ENCODE results near the gene AQP5. TPM values are rescaled to one million over a fixed set of nuclear protein-coding genes. Genes with fewer than 3 reads are reported as not detected.

Gene AQP5
- total RNA-seq, 2 experiments from 2014 or later, result not detected

DNA sequence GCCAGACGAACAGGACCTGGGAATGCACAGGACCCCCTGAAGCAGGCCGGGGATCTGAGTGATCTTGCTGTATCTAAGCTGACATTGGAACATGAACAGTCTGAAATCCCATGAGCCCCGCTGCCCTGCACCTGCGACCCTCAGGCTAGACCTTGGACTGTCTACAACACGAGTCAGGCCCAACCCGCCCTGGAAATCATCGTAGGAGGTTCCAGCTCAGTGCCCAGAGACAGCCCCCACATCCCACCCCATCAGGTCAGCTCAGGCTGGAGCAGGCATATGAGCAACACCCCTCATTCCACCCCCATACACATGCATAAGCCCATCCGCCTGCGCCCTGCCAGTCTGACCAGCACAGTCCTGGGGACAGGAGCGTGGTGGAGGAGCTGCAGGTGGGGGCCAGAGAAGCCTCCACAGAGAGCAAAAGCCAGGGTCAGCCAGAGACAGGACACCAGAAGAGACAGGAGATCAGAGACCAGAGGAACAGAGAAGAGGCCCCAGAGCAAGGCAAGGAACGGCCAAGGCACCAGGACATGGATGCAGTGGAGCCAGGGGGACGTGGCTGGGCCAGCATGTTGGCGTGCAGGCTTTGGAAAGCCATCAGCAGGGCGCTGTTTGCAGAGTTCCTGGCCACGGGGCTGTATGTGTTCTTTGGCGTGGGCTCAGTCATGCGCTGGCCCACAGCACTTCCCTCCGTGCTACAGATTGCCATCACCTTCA, 11.1 kb downstream of the AQP5 start, which contains the start of gene AQP6:
Gene AQP6, plus strand, starts transcription at position 307 of the 720 bp plus-strand sequence. Its CDS starts 227 bp downstream, at position 534.
- no peaks in the 10 kb centered on the region for H3K4me1 Mint-ChIP-seq (ENCODE audit: low read depth)
- DNase-seq, result no peak
- H3K27me3 Mint-ChIP-seq (ENCODE audit: low read depth), result peaks cover 11% of the 10 kb centered on the region
- H3K27ac Mint-ChIP-seq, result no peak within 1 kb of the TSS
- no peaks in the 10 kb centered on the region for H3K9me3 Mint-ChIP-seq
- CTCF ChIA-PET, result interaction anchor here (0.6 to 1.2 kb wide), 3 partner anchors 67 to 97 kb away, joined by 3 to 4 read pairs (median 3); no protein-coding TSS in a partner anchor
- H3K4me3 Mint-ChIP-seq, result no peak within 1 kb of the TSS
- intact Hi-C loops (cut with micrococcal nuclease), result no loop called here
- no peaks in the 10 kb centered on the region for H3K36me3 Mint-ChIP-seq (ENCODE audit: low read depth)

DNA sequence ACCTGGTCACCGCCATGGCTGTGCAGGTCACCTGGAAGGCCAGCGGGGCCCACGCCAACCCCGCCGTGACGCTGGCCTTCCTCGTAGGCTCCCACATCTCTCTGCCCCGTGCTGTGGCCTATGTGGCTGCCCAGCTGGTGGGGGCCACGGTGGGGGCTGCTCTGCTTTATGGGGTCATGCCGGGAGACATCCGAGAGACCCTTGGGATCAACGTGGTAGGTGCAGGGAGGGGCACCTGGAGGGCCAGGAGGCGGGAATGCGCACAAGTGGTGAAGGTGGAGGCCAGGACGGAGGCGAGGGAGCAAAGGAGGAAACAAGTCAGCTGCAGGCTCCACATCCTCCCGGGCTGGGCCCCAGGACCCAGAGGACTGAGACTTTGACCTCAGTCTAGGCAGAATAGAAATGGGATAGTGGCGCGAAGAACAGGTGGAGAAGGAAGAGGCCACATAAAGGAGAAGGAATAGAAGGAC, 11.7 kb downstream of the AQP5 start:
- no peaks in the 10 kb centered on the region for H3K9me3 Mint-ChIP-seq
- no peak for DNase-seq
- H3K27ac Mint-ChIP-seq, result no peak overlapping the region
- H3K27me3 Mint-ChIP-seq (ENCODE audit: low read depth), result peaks cover 6% of the 10 kb centered on the region
- H3K36me3 Mint-ChIP-seq (ENCODE audit: low read depth), result no peaks in the 10 kb centered on the region
- H3K4me1 Mint-ChIP-seq (ENCODE audit: low read depth), result no peaks in the 10 kb centered on the region
- CTCF ChIA-PET, result interaction anchor here (0.6 kb wide), 1 partner anchor 68 kb away, joined by 4 read pairs; no protein-coding TSS in a partner anchor
- intact Hi-C loops (cut with micrococcal nuclease), result no loop called here
- no peak overlapping the region for H3K4me3 Mint-ChIP-seq

DNA sequence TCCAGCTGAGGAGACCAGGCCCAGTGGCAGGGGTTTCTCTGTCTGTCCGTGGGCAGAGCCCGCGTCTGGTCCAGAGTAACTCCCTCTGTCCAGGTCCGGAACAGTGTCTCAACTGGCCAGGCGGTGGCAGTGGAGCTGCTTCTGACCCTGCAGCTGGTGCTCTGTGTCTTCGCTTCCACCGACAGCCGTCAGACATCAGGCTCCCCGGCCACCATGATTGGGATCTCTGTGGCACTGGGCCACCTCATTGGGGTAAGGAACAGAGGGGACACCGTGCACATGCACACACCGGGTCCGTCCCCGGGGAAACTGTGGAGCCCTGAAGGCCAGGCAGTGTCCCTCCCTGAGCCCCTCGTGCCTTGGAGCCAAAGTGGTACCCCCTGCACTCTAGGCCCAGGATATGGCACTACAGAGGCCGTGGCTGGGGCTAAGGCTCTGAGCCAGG, 12.6 kb downstream of the AQP5 start:
- Mint-ChIP-seq H3K4me3 (no peak overlapping the region), H3K4me1 (ENCODE audit: low read depth) (no peaks in the 10 kb centered on the region), H3K27ac (no peak overlapping the region), H3K9me3 (no peaks in the 10 kb centered on the region), H3K27me3 (ENCODE audit: low read depth) (peaks cover 3% of the 10 kb centered on the region), H3K36me3 (ENCODE audit: low read depth) (no peaks in the 10 kb centered on the region)
- DNase-seq, result no peak
- intact Hi-C loops (cut with micrococcal nuclease), result no loop called here
- CTCF ChIA-PET, result no interaction called here

DNA sequence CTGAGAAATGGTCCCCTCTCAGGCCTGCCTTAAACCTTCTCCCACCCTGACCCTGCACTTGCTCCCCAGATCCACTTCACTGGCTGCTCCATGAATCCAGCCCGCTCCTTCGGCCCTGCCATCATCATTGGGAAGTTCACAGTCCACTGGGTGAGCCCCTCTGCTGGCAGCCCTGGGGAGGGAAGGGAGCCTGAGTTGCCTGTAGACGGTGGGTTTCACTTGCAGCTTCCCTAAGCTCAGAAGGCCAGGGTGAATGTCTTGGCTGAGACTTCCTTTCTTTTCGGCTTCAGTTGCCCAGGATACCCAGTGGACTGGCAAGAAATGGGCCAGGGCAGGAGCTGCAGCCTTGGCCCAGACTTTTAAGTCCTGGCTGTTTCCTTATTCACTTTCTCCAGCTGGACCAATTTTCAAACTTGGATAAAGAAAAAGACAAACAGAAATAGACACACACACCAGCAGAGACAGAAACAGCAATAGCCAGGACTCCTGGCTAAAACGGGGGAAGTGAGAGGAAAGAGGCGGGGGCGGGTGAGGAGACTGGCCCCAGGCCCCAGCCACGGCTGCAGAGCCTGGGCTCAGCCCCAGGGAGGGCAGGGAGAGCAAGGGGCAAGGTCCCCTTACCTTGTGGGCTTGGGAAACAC, 13.1 kb downstream of the AQP5 start:
- Mint-ChIP-seq H3K9me3 (no peaks in the 10 kb centered on the region), H3K36me3 (ENCODE audit: low read depth) (no peaks in the 10 kb centered on the region), H3K27ac (no peak overlapping the region), H3K27me3 (ENCODE audit: low read depth) (peaks cover 3% of the 10 kb centered on the region), H3K4me1 (ENCODE audit: low read depth) (no peaks in the 10 kb centered on the region), H3K4me3 (no peak overlapping the region)
- intact Hi-C loops (cut with micrococcal nuclease), result no loop called here
- DNase-seq, result no peak
- CTCF ChIA-PET, result no interaction called here

DNA sequence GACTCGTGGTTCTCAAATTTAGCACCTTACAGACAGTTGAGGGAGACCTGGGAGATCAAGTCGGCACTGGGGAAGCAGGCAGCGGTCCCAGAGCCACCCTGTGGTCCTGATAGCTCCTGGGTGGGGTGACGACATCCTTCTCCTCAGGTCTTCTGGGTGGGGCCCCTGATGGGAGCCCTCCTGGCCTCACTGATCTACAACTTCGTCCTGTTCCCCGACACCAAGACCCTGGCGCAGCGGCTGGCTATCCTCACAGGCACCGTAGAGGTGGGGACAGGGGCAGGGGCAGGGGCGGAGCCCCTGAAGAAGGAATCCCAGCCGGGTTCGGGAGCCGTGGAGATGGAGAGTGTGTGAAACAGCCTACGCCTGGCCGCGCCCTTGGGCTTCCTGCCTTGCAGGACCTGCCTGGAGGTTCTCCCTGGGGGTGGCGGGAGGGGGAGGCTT, 13.7 kb downstream of the AQP5 start:
- Mint-ChIP-seq H3K27ac (no peak overlapping the region), H3K27me3 (ENCODE audit: low read depth) (peaks cover 3% of the 10 kb centered on the region), H3K9me3 (no peaks in the 10 kb centered on the region), H3K4me1 (ENCODE audit: low read depth) (no peaks in the 10 kb centered on the region), H3K36me3 (ENCODE audit: low read depth) (no peaks in the 10 kb centered on the region), H3K4me3 (no peak overlapping the region)
- no peak for DNase-seq
- intact Hi-C loops (cut with micrococcal nuclease), result no loop called here
- CTCF ChIA-PET, result no interaction called here

DNA sequence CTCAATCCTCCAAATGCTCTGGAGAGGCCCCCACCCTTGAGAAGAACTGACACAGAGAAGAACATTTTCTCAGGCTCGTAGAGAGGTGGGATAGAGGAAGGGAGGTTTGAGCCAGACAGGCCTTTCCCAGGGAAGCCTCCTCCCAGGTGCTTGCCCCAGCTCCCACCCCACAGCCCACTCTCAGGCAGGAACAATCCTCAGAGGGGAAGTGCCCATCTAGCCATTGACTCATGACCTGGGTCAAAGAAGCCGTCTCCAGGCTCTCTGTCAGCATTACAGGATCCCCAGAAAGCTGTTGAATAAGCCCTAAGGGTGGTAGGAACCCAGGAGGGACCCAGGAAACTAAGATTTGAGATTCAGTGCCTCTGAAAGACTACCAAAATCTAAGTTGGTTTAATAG, 14.9 kb downstream of the AQP5 start:
- intact Hi-C loops (cut with micrococcal nuclease), result no loop called here
- Mint-ChIP-seq H3K36me3 (ENCODE audit: low read depth) (no peaks in the 10 kb centered on the region), H3K27me3 (ENCODE audit: low read depth) (peaks cover 3% of the 10 kb centered on the region), H3K4me3 (no peak overlapping the region), H3K27ac (no peak overlapping the region), H3K9me3 (no peaks in the 10 kb centered on the region), H3K4me1 (ENCODE audit: low read depth) (no peaks in the 10 kb centered on the region)
- CTCF ChIA-PET, result interaction anchor here (0.6 to 0.7 kb wide), 2 partner anchors 10 to 109 kb away, joined by 3 read pairs; no protein-coding TSS in a partner anchor
- no peak for DNase-seq

DNA sequence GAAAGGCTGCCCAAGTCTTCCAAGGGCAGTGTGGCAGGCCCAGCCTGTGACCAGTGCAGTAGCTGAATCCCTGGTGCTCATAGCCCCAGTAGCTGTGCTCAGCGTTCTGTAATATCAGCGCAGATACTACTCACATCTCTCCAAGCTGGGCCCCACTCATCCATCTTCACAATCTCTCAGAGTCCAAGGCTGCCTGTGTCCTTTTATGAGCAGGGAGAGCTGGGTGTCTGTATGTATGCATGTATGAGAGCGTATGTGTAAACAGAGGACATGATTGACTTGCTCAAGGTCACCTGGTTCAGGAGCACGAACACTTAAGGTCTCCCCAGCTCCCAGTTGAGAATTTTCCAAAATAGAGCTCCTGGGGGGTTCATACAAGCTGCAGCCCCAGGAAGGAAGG, 16.5 kb downstream of the AQP5 start:
- CTCF ChIA-PET, result interaction anchor here (0.9 to 7.3 kb wide), 4 partner anchors 11 to 92 kb away, joined by 3 to 76 read pairs (median 5); no protein-coding TSS in a partner anchor
- no peak overlapping the region for H3K4me3 Mint-ChIP-seq
- no peaks in the 10 kb centered on the region for H3K36me3 Mint-ChIP-seq (ENCODE audit: low read depth)
- H3K27ac Mint-ChIP-seq, result no peak overlapping the region
- H3K9me3 Mint-ChIP-seq, result no peaks in the 10 kb centered on the region
- H3K27me3 Mint-ChIP-seq (ENCODE audit: low read depth), result no peaks in the 10 kb centered on the region
- H3K4me1 Mint-ChIP-seq (ENCODE audit: low read depth), result no peaks in the 10 kb centered on the region
- intact Hi-C loops (cut with micrococcal nuclease), result no loop called here
- DNase-seq, result no peak

DNA sequence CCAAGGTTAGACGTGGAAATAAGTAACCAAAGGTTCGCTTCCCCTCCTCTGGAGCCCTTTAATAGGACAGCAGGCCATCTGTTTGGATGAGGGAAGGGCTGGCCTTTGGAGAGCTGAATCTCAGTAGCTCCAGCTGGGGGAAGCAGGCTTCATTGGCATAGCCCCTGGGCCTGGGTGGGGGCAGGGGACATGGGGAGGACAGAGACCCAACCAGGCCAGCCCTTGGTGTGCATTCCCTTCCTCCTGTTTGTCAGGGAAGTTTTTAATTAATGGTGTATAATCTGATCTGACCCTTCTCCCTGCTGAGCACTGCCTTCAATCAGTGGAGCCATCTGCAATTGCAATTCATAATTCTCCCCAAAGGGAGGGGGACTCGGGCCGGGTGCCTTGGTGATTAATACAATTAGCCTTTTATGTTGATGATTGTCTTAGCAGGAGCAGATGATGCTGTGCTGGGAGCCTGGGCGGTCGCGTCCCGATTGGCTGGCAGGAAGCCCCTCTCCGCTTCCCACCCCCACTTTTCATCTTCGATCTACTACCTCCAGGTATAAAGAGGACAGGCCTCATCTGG, 17.4 kb downstream of the AQP5 start:
- intact Hi-C loops (cut with micrococcal nuclease), result no loop called here
- H3K9me3 Mint-ChIP-seq, result no peaks in the 10 kb centered on the region
- CTCF ChIA-PET, result interaction anchor here (0.6 to 7.3 kb wide), 7 partner anchors 12 to 324 kb away, joined by 3 to 76 read pairs (median 5); no protein-coding TSS in a partner anchor
- no peaks in the 10 kb centered on the region for H3K4me1 Mint-ChIP-seq (ENCODE audit: low read depth)
- no peak overlapping the region for H3K4me3 Mint-ChIP-seq
- H3K27me3 Mint-ChIP-seq (ENCODE audit: low read depth), result no peaks in the 10 kb centered on the region
- H3K27ac Mint-ChIP-seq, result no peak overlapping the region
- no peak for DNase-seq
- no peaks in the 10 kb centered on the region for H3K36me3 Mint-ChIP-seq (ENCODE audit: low read depth)

DNA sequence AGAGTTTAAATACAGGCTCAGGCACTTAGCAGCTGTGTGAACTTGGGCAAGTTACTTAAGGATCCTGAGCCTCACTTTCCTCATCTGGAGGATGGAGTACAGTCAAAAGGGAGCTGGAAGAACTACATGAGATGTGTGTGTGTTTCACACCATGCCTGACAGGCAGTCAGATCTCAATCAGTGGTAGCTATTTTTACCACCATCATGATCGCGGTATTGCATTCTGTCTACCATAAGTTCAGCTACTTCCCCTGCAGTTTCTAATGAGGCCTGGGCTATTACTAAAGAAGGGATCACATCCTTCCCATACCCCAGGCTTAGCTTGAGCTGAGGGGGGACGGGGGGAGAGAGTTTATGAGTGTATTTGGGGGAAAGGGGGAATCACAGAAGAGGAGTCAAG, 18.1 kb downstream of the AQP5 start:
- Mint-ChIP-seq H3K36me3 (ENCODE audit: low read depth) (no peaks in the 10 kb centered on the region), H3K27ac (no peak overlapping the region), H3K27me3 (ENCODE audit: low read depth) (no peaks in the 10 kb centered on the region), H3K4me3 (no peak overlapping the region), H3K9me3 (no peaks in the 10 kb centered on the region), H3K4me1 (ENCODE audit: low read depth) (no peaks in the 10 kb centered on the region)
- CTCF ChIA-PET, result interaction anchor here (0.6 to 7.3 kb wide), 6 partner anchors 13 to 1883 kb away, joined by 3 to 76 read pairs (median 6); no protein-coding TSS in a partner anchor
- intact Hi-C loops (cut with micrococcal nuclease), result no loop called here
- DNase-seq, result no peak

DNA sequence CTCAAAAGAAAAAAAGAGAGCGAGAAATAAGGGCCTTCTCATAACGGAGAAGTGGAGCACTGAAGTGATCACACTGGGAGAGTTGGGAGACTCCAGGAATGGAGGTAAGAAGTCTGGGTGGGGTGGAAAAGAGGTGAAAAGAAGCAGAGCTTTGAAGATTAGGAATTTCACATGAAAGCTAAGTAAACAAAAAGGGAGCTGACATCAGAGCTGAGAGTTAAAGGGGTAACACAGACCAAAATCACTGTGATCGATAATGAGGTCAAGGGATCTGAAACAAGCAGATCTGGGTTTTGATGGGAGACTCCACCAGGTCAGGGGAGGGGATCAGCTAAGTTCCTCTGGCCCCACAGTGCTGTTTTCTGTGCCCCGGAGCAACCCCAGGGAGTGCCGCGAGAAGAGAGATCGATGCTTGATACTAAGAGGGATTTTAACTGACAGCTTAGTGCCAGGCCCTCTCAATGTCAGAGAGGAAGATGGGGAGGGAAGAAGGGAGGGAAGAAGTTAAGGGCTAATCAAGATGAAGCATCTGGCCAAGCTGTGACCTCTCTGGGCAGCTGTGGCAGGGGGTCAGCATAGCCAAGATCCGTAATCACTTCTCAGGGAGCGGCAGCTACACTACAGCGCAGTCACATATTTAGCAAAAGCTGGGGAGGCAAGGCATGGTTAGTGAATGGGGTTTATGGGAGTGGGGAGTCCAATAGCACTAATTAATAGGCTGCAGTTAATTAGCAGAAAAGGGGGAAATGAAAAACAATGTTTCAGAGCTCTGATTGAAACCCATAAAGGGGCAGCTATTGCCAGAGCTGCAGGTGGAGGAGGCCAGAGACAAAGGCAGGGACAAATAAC, 19.1 kb downstream of the AQP5 start:
- Mint-ChIP-seq H3K9me3 (no peaks in the 10 kb centered on the region), H3K27me3 (ENCODE audit: low read depth) (no peaks in the 10 kb centered on the region), H3K27ac (no peak overlapping the region), H3K36me3 (ENCODE audit: low read depth) (no peaks in the 10 kb centered on the region), H3K4me1 (ENCODE audit: low read depth) (no peaks in the 10 kb centered on the region), H3K4me3 (no peak overlapping the region)
- DNase-seq, result no peak
- CTCF ChIA-PET, result interaction anchor here (1.1 to 7.3 kb wide), 6 partner anchors 14 to 195 kb away, joined by 4 to 76 read pairs (median 6); no protein-coding TSS in a partner anchor
- intact Hi-C loops (cut with micrococcal nuclease), result no loop called here

DNA sequence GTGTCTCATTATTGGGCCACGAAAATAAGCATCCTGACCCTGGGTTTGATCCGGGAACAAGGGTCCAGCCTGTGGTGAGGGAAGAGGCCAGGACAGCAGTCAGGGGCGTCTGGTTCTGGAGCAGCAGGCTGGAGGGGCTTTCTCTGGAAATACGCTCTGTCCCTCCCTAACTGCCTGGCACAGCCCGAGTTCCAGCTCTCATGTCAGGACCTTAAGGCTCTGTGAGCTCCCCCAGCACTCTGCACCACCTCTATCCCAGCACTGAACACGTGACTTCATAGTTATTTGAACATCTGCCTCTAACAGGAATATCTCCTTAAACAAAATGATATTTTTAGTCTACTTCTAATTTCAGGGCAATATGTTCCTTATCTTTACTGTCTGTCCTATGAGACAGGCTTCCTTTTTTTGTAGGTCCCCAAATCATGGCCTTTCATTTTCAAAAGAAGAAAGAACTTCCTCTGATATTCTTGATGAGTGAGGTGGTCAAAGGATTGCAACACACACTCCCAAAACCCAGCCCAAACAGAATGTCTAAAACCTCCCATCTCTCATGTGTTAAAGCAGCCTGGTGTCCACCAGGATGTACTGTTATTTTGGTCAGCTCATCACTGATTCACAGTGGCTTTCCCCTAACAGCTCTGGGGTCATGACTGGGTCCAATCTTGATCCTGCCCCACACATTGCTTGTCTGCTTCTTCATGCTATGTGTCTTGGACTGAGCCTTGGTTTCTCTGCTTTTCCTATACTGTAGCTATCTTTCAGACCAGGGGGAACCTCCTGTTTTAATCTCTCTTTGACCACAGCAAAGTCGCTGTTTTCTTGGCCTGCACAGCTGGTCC, 20.8 kb downstream of the AQP5 start:
- DNase-seq, result no peak
- Mint-ChIP-seq H3K27me3 (ENCODE audit: low read depth) (no peaks in the 10 kb centered on the region), H3K4me3 (no peak overlapping the region), H3K9me3 (no peaks in the 10 kb centered on the region), H3K4me1 (ENCODE audit: low read depth) (peaks cover 1% of the 10 kb centered on the region), H3K36me3 (ENCODE audit: low read depth) (no peaks in the 10 kb centered on the region), H3K27ac (no peak overlapping the region)
- intact Hi-C loops (cut with micrococcal nuclease), result no loop called here
- CTCF ChIA-PET, result interaction anchor here (0.6 to 7.3 kb wide), 5 partner anchors 10 to 664 kb away, joined by 3 to 76 read pairs (median 6); no protein-coding TSS in a partner anchor
